GM18951 (cell line): Measurements from ENCODE around the gene DAB1.

Source experiments
- POLR2A ChIP-seq: IDR thresholded peaks from 4 replicates; pipeline ENCODE4 v1.6.1; 2011; ENCODE audit warnings: mild to moderate bottlenecking; ENCODE audit not compliant: insufficient read length, insufficient read depth; ENCODE audit errors: extremely low read depth
- in situ Hi-C: fragments of 300-500 bp; cut with MboI; formaldehyde crosslinking; loops from one replicate; pipeline ENCODE4 v1.12.0; 2022; ENCODE audit warnings: low sequenced_read_pairs, mixed read lengths, inconsistent platforms; ENCODE audit not compliant: unreplicated experiment

The DAB1 gene

DNA sequence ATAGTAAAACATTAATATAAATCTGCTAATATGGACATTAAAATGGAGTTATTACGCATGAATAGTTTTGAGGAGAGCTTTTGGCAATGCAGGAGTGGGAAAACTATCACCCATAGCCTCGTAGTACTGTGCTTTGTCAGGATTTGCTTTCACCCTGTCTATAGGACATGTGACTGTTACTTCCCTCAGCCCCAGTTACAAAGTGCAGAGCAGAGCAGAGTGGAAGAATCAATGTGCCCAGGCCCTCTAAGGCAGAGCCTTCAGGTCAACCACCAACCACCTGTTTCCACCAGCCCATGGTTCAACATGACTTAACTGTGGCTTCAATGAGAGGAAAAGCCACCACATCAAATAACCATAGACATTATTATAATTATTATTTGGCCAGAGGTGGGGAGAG, 389.1 kb downstream of the DAB1 start:
- in situ Hi-C loops = no loop called here
- TF ChIP-seq POLR2A = no peak

DNA sequence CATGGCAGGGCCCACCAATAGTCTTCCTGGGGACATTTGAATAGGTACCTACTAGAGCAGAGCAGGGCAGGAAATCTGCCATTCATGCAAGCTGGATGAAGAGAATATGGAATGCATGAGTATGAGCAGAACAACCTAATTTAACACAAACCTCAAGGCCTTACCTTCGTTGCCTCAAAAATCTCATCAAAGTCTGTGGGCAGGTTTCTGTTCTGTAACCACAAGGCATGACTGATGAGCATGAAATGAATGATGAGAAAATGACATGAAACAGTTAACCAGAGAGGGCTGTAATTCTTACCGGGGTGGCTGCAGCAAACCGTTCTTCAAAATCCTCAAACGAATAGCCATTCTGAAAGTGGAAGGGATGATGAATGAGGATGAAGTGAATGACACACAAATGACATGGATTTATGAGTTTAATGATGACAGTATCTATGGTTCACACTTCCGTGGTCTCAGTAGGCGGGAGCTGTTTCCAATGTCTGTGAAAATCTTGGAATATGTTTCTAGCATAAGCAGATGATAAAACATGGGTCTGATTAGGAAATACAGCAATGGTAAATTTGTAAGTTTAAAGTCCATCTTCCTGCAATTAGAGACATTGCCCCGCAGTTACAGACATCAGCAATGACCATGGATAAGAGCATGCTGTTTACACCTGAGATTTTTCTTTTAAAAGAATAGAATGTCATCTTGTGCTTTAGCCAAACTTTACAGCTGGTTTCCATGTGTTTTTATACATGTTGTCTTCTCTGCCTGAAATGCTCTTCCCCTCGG, 390.4 kb downstream of the DAB1 start:
- in situ Hi-C loops = no loop called here
- TF ChIP-seq POLR2A = no peak

DNA sequence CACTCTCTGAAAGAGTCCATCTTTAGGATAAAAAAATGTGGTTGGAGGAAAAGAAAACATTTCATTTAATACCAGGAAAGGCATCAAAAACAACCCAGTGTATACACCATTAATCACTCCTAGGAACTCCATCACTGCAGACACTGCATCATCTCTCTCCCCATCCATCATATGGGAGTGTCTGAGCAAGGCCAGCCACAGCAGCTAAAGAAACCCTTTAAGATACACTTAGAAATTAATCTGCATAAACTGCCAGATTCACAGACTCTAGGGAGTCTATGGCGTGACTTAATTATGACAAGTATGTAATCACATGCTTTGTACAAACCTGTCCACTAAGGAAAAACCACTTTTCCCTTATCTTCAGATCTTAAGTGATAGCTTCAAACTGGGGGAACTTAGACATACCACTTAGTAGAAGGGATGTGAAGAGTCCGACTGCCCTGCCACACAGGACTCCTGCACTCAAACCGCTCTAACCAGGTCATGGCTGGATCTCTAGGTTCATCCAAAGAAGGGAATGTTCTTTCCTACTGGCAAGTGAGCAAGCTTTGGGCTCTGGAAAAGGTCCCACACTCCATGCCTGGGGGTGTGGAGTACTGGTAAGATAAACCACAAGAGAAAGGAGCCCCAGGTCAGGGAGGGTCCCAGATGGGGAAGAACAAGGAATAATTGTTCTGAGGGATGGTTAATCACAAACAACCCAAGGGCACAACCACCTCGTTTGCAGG, 397.1 kb downstream of the DAB1 start:
- TF ChIP-seq POLR2A = no peak
- in situ Hi-C loops = no loop called here

DNA sequence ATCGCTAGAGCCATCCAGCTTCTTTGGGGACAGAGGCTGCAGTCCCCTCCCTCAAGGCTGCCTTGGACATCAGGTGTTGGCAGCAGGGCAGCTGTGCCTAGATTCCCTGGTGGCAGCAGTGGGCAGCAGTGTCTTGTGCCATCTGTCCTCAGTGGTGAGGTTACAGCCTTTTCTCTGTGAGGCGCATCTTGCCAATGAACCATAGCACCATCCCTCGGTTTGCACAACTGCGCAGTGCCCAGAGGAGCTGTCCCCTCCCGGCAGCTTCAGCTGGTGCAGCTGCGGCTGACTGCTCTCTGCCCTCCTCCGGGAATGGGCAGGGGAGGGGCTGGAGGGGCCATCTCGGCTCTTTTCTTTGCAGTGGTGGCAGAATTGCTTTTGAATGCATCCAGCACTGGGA, 399.0 kb downstream of the DAB1 start:
- no peak for TF ChIP-seq POLR2A
- in situ Hi-C loops = no loop called here

DNA sequence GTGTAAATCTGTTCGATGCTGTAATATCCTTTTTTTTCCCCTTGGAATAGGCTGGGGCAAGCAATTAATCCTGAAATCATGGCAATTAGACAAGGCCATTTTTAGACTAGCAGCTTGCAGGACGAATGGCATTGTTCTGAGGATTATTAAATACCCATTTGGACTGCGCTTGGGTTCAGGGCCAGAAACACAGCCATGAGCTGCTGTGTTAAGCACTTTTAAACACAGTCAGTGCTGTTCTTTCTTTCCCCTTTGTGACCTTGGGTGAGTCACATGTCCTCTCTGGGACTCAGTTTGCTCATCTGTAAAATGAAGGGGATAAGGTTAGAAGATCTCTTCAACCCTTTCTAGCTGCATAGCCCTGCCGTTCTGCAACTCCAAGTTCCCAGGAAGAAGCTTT, 399.4 kb downstream of the DAB1 start:
- in situ Hi-C loops = no loop called here
- no peak for TF ChIP-seq POLR2A

DNA sequence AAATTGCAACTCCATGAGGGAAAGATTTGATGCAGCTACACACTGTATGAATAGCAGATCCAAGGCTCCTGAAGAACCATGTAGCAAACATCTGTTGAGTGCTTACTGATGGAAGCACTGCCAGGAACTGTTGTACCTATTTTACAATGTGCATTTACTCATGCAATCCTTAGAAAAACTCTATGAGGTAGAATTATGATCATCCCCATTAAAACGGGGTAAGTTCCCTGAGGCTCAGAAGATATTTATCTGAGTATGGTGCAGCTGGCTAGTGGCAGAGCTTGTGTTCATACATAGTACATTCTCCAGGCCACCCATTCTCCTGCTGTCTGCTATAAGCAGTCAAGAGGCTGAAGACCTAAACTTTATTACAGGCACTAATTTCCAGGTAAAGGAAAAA, 403.6 kb downstream of the DAB1 start:
- no peak for TF ChIP-seq POLR2A
- in situ Hi-C loops = no loop called here

DNA sequence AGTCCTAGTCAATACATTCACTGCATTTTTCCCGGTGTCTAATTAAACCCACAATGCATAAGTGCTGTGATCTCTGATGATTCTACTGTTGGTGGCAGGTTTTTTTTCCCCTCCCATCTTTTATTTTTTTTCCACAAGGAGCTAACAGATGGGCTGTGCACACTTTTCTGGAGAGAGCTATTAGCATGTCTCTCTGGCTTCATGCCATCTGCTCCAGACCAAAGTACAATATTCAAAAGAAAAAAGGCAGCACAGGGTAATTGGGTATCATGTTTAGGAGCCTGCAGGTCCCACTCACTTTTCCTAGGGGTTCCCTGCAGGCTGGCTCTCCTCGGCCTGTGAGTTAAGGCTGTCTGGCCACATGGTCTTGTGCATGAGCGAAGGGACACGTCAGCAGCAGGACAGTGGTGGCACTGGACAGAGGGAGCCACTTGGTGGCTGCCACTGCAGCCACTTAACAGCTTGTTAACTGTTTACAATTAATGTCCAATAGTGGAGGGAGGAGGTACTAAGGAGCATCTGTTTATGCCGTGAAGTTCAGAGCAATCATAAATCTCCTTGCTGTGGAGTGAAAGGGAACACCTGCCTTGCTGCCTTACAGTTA, 404.5 kb downstream of the DAB1 start:
- in situ Hi-C loops = no loop called here
- TF ChIP-seq POLR2A = no peak

DNA sequence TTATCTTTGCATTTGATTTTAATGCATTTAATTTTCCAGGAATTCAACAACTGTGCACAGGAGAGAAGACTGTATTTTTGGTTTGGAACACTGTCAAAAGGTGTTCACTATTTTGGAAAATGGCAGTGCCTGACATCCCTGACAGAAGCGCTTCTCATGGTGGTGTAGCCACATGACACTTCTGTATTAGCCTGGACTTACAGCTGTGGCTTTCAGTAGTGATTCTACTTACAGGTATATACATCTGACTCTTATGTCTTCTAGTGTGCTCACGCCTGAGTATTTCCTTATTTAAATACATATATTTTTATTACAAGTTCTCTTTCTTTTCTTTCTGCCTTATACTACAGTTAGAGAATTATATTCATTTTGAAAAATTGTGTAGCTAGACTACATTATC, 405.7 kb downstream of the DAB1 start:
- in situ Hi-C loops = no loop called here
- no peak for TF ChIP-seq POLR2A

DNA sequence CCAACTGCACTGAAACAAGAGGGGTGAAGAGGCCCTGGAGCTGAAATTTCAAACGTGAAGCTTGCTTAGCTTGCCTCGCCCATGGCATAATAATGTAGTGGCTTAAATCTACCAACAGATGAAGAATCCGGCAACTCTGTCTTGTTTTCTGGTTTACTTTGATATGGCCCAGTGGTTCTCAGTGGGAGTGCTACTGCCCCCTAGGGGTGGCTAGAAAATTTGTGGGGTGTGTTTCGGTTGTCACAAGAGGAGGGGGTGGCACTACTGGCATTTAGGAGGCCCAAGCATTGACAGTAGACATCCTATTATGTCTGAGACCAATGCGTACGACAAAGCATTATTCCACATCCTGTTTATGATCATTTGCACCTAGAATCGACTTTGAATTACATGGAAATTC, 406.1 kb downstream of the DAB1 start:
- TF ChIP-seq POLR2A = no peak
- in situ Hi-C loops = no loop called here

DNA sequence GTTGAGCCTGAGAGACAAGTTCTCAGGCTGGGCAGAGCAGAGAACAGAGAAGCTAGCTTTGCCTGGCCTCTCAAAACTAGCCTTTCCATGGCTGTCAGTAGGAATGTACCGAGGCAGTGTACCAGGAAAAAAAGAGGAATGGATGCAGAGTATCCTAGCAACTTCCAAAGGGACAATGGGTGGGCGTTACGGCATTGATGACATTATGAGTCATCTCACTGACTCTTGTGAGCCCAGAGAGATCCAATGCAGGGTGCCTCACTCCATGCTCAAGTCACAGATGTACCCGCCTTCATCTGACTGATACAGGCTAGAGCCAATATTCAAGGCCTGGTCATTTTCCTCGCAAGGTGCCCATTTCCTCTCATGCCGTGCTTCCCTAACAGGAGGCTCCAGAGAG, 406.7 kb downstream of the DAB1 start:
- in situ Hi-C loops = no loop called here
- no peak for TF ChIP-seq POLR2A

DNA sequence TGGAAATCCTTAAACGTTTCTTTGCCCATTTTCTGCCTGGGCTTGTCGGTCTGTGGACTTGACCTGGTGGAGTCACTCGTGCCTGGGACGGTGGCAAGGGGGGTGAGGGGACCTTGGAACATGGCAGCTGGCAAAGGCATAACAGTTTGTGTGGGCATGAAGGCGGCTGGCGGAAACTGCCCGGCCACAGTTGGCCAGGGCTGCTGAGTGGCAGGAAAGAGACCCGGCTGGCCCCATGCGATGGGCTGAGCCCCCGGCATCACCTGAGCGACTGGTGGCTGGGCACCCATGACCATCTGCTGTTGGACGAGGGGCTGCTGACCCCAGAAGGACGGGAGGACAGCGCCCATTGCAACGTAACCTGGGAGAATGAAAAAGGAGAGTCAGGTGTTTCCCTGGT, 408.8 kb downstream of the DAB1 start:
- no peak for TF ChIP-seq POLR2A
- in situ Hi-C loops = no loop called here

DNA sequence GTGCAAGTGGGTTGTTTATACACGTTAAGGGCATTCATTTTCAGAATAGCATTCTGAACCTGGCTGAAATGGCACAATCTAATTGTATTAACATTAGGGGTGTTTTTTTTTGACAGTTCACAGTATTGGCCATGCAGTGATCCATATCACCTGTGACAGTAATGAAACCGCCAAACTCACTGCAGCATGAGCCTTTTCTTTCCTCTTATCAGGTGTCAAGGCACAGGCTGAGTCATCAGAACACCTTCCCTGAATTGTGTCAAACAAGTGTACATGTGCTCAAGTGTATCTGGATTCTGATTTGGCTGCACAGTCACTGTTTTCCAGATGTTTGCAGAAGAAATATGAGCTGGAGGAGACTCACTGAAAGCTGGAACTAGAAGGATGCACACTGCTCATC, 410.3 kb downstream of the DAB1 start:
- in situ Hi-C loops = no loop called here
- no peak for TF ChIP-seq POLR2A

DNA sequence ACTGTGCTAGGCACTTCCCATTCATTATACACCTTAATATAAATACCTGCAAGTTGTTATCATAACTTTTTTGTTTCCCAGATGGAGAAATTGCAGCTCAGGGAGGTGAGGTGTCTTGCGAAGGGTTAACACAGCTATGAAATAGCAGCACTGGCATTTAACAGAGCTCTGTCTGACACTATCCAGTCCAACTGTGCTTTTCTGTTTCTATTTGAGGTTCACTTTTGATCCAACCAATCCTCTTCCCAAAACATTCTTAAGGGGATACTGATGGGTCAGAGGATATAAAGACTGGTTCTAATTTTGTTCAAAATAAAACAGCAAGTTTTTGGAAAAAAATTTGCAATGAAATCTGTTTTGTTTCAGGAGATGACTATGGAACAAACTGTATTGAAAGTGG, 411.5 kb downstream of the DAB1 start:
- TF ChIP-seq POLR2A = no peak
- in situ Hi-C loops = no loop called here

DNA sequence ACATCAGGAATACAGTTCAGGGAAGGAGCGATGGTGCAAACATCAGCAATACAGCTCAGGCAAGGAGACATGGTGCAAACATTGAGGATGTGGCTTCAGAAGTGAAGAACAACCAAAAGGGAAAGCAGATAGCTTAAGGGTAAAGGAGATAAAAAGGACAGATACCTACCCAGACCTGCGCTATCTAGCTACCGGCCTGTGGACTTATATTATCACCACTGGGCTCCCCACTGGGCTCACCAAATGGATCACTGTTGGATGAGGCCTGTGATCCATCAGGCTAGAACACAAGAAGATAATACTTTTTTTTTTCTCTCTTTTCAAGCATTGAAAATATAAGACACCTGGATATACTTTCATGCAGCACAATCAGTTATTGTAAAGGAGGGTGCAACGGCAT, 413.3 kb downstream of the DAB1 start:
- in situ Hi-C loops = no loop called here
- no peak for TF ChIP-seq POLR2A
